SK-N-SH (cell line): Measurements from ENCODE around the gene CDH16. TPM values are rescaled to one million over a fixed set of nuclear protein-coding genes. Genes with fewer than 3 reads are reported as not detected.

ENCODE experiments used
- CTCF ChIA-PET: fragments of 300-600, 350-600 bp; formaldehyde crosslinking; extraction: SDS; loops from one replicate; lab custom pipeline; 2021; lab: Yijun Ruan, JAX
- POLR2A ChIA-PET: fragments of 350-600 bp; sonication (Branson Sonifier 250); formaldehyde crosslinking; extraction: SDS; loops from one replicate; lab custom pipeline; 2020; ENCODE audit warnings: antibody characterized with exemption, inconsistent platforms; lab: Yijun Ruan, JAX
- DNase-seq: peaks from one replicate; pipeline ENCODE4 v3.0.0; 2012
- H2AFZ ChIP-seq: fragments of 200-600 bp; sonication (generic); 2 replicates; pipeline ENCODE4 v1.8.1; 2016; ENCODE audit warnings: antibody characterized with exemption, mild to moderate bottlenecking, low read depth
- H3F3A ChIP-seq: fragments of 200-600 bp; sonication (generic); replicated peaks from 2 replicates; pipeline ENCODE3; 2016; ENCODE audit warnings: antibody characterized with exemption, mild to moderate bottlenecking; ENCODE audit not compliant: insufficient read depth
- H3K27ac ChIP-seq, 2 experiments: fragments of 200-500 bp in 1 of 2; fragments of 200-600 bp in 1 of 2; sonication (Bioruptor generic) in 1 of 2; sonication (generic), shearing (Covaris generic) in 1 of 2; 2 replicates each; pipeline versions ENCODE4 v1.5.1 to v1.6.1; 2014 to 2016; ENCODE audit warnings: low read depth in 2 of 2, inconsistent platforms in 1 of 2, low read length in 1 of 2, mild to moderate bottlenecking in 1 of 2, mixed read lengths in 1 of 2
- H3K27me3 ChIP-seq: fragments of 200-600 bp; sonication (generic), shearing (Covaris generic); 2 replicates; pipeline ENCODE4 v1.6.1; 2016; ENCODE audit warnings: mixed run types; ENCODE audit not compliant: insufficient read depth
- H3K36me3 ChIP-seq, 2 experiments: fragments of 200-500 bp in 1 of 2; fragments of 200-600 bp in 1 of 2; sonication (Bioruptor generic) in 1 of 2; sonication (generic) in 1 of 2; replicated peaks in 1 of 2; 2 replicates each; pipeline versions ENCODE3 to v1.5.1; 2014 to 2016; ENCODE audit warnings: low read length in 1 of 2, mild to moderate bottlenecking in 1 of 2; ENCODE audit not compliant: insufficient read depth in 2 of 2, control insufficient read depth in 1 of 2
- H3K4me1 ChIP-seq, 2 experiments: fragments of 200-500 bp in 1 of 2; fragments of 200-600 bp in 1 of 2; sonication (Bioruptor generic) in 1 of 2; sonication (generic), shearing (Covaris generic) in 1 of 2; 2 replicates each; pipeline versions ENCODE4 v1.5.1 to v1.6.1; 2014 to 2016; ENCODE audit warnings: low read depth in 1 of 2, low read length in 1 of 2, mixed run types in 1 of 2; ENCODE audit not compliant: insufficient read depth in 2 of 2, control insufficient read depth in 1 of 2
- H3K4me2 ChIP-seq: fragments of 200-600 bp; sonication (generic), shearing (Covaris generic); 2 replicates; pipeline ENCODE4 v1.6.1; 2017; ENCODE audit warnings: mixed run types
- H3K4me3 ChIP-seq, 2 experiments: fragments of 200-500 bp in 1 of 2; fragments of 200-600 bp in 1 of 2; sonication (Bioruptor generic) in 1 of 2; sonication (generic), shearing (Covaris generic) in 1 of 2; 2 replicates each; pipeline versions ENCODE4 v1.5.1 to v1.8.1; 2014 to 2016; ENCODE audit warnings: low read depth in 2 of 2, inconsistent platforms in 1 of 2, low read length in 1 of 2, mild to moderate bottlenecking in 1 of 2, mixed read lengths in 1 of 2, moderate library complexity in 1 of 2
- H3K79me2 ChIP-seq: fragments of 200-600 bp; sonication (generic); 2 replicates; pipeline ENCODE4 v1.8.1; 2017; ENCODE audit warnings: mild to moderate bottlenecking; ENCODE audit not compliant: insufficient read depth
- H3K9ac ChIP-seq: fragments of 200-600 bp; sonication (generic); 2 replicates; pipeline ENCODE4 v1.6.1; 2017; ENCODE audit warnings: mixed run types
- H3K9me2 ChIP-seq: fragments of 200-600 bp; sonication (generic); 2 replicates; pipeline ENCODE4 v1.6.1; 2017; ENCODE audit warnings: mixed run types
- H3K9me3 ChIP-seq: fragments of 200-600 bp; sonication (generic); 2 replicates; pipeline ENCODE4 v1.6.1; 2017; ENCODE audit warnings: mixed run types, mild to moderate bottlenecking, moderate library complexity
- H4K20me1 ChIP-seq: fragments of 200-600 bp; sonication (generic); 2 replicates; pipeline ENCODE4 v1.6.1; 2017; ENCODE audit warnings: mild to moderate bottlenecking, mixed run types; ENCODE audit not compliant: insufficient read depth
- ELF1 ChIP-seq: IDR thresholded peaks from 2 replicates; pipeline ENCODE4 v1.4.0; 2012
- FOXM1 ChIP-seq: IDR thresholded peaks from 2 replicates; pipeline ENCODE4 v1.4.0; 2012; ENCODE audit warnings: low read depth, mild to moderate bottlenecking
- GABPA ChIP-seq: IDR thresholded peaks from 2 replicates; pipeline ENCODE4 v1.4.0; 2012; ENCODE audit warnings: low read depth, mild to moderate bottlenecking
- MXI1 ChIP-seq: IDR thresholded peaks from 2 replicates; pipeline ENCODE4 v1.6.1; 2012; ENCODE audit warnings: mild to moderate bottlenecking, low read depth, low read length, improper control_type of control experiment
- NFIC ChIP-seq: IDR thresholded peaks from 2 replicates; pipeline ENCODE4 v1.4.0; 2012; ENCODE audit warnings: borderline replicate concordance
- NRF1 ChIP-seq: IDR thresholded peaks from 2 replicates; pipeline ENCODE4 v1.6.1; 2012; ENCODE audit warnings: low read depth, mild to moderate bottlenecking, low read length
- RAD21 ChIP-seq: IDR thresholded peaks from 2 replicates; pipeline ENCODE4 v1.6.1; 2012; ENCODE audit warnings: mild to moderate bottlenecking, low read length
- TAF1 ChIP-seq: IDR thresholded peaks from 2 replicates; pipeline ENCODE4 v1.6.1; 2012; ENCODE audit warnings: low read depth, mild to moderate bottlenecking, low read length, moderate library complexity, borderline replicate concordance
- TCF12 ChIP-seq: IDR thresholded peaks from 2 replicates; pipeline ENCODE4 v1.4.0; 2012
- USF1 ChIP-seq: IDR thresholded peaks from 2 replicates; pipeline ENCODE4 v1.4.0; 2012; ENCODE audit warnings: low read depth, borderline replicate concordance
- WGBS: methylation state at CpG from one replicate; pipeline ENCODE4 v1.1.6; 2017; ENCODE audit warnings: low lambda C conversion rate; 5-methylcytosine and 5-hydroxymethylcytosine counted together
- polyA plus RNA-seq, 3 experiments: library from polyadenylated mRNA; depleted of rRNA; stranded (reverse); fragments of >200 nt; gene quantifications; 2 replicates each; pipeline ENCODE4 v1.2.3, GENCODE V29; 2012
- TF ChIP-seq, protein P1 (sequence below): fragments of 150-350 bp; IDR thresholded peaks from 2 replicates; pipeline ENCODE4 v1.6.1; 2016; ENCODE audit warnings: mild to moderate bottlenecking, low read depth, low read length

The CDH16 gene
- polyA plus RNA-seq, 1 of the 3 experiments (the other 2 are of a cell fraction) = not detected

DNA sequence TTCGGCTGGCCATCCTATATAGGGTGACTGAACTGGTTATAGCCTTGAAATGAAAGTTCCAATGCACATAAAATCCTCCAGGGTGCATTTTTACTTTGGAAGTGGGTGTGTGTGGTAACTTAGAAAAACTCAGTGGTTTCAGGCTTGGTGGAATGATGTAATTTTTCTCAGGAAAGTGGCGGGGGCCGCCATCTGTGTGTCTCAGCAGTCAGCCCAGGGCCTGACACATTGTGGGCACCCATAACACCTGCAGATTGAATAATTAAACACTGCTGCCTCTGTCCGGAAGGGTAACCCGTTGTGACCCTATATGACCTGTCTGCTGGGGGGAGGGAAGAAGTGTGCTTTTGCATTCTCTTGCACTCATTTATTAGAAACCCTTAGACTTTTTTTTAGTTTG, 40.6 kb downstream of the CDH16 start:
- H3K36me3 ChIP-seq = no peaks in the 10 kb centered on the region
- no peaks in the 10 kb centered on the region for H3K27me3 ChIP-seq
- TF ChIP-seq USF1 = no peak
- no peak for TF ChIP-seq GABPA
- TF ChIP-seq FOXM1 = no peak
- no peak for TF ChIP-seq MXI1
- no peak for TF ChIP-seq NRF1
- TF ChIP-seq NFIC = no peak
- TF ChIP-seq, protein P1, sequence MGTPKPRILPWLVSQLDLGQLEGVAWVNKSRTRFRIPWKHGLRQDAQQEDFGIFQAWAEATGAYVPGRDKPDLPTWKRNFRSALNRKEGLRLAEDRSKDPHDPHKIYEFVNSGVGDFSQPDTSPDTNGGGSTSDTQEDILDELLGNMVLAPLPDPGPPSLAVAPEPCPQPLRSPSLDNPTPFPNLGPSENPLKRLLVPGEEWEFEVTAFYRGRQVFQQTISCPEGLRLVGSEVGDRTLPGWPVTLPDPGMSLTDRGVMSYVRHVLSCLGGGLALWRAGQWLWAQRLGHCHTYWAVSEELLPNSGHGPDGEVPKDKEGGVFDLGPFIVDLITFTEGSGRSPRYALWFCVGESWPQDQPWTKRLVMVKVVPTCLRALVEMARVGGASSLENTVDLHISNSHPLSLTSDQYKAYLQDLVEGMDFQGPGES = no peak
- TF ChIP-seq ELF1 = no peak
- TF ChIP-seq TCF12 = no peak
- no peak overlapping the region for H3K27ac ChIP-seq
- WGBS = 88% methylated on average over 5 of the region's 5 CpGs
- H3K9me3 ChIP-seq = no peaks in the 10 kb centered on the region
- no peak overlapping the region for H3K4me2 ChIP-seq
- no peak overlapping the region for H3K4me3 ChIP-seq
- H3K4me1 ChIP-seq = peaks cover 0 to 7% of the 10 kb centered on the region in 2 experiments; a peak in 2 of 4 replicates
- H3K79me2 ChIP-seq = peaks cover 15% of the 10 kb centered on the region
- ChIA-PET CTCF (interaction anchor here (0.6 to 1.4 kb wide), 3 partner anchors 10 to 84 kb away, joined by 3 to 7 read pairs (median 3); no protein-coding TSS in a partner anchor), POLR2A (no interaction called here)
- no peak overlapping the region for H3K9ac ChIP-seq
- peaks cover 14% of the 10 kb centered on the region for H3F3A ChIP-seq
- H2AFZ ChIP-seq = 0 out of 2 replicates have a peak overlapping the region, but pooled peaks have one; percentile 10
- H4K20me1 ChIP-seq = no peaks in the 10 kb centered on the region
- DNase-seq = no peak
- H3K9me2 ChIP-seq = no peaks in the 10 kb centered on the region

GRCh38 chr16:66874079-66874775, 44.5 kb downstream of the CDH16 start:
- DNase-seq = no peak
- H3F3A ChIP-seq = peaks cover 21% of the 10 kb centered on the region
- TF ChIP-seq TAF1 (no peak), RAD21 (no peak), NRF1 (no peak)
- POLR2A ChIA-PET = no interaction called here
- H3K27me3 ChIP-seq = no peaks in the 10 kb centered on the region
- no peaks in the 10 kb centered on the region for H4K20me1 ChIP-seq
- H3K79me2 ChIP-seq = no peaks in the 10 kb centered on the region
- H3K27ac ChIP-seq = peak overlapping the region in 1 of 2 experiments; percentile 38; a peak in 2 of 4 replicates
- H3K4me3 ChIP-seq = no peak overlapping the region
- CTCF ChIA-PET = interaction anchor here (0.8 to 4.1 kb wide), 13 partner anchors 12 to 281 kb away, joined by 3 to 25 read pairs (median 6); partner anchors contain the start of gene NAE1
- H3K4me1 ChIP-seq = peaks cover 3 to 5% of the 10 kb centered on the region in 2 experiments; a peak in 3 of 4 replicates
- H3K9me2 ChIP-seq = no peaks in the 10 kb centered on the region
- H3K9me3 ChIP-seq = no peaks in the 10 kb centered on the region
- no peak overlapping the region for H3K9ac ChIP-seq
- 47% methylated on average over 1 of the region's 1 CpG for WGBS
- no peaks in the 10 kb centered on the region for H3K36me3 ChIP-seq
- no peak overlapping the region for H3K4me2 ChIP-seq
- H2AFZ ChIP-seq = peak overlapping the region; percentile 57; the same call in 1 of the 2 replicates
